GM18517 (cell line): Measurements from ENCODE around the gene ADCY2.

Experiments
- ATAC-seq: cut with Tn5 transposase; IDR thresholded peaks from one replicate; pipeline ENCODE4 v1.9.1; 2021; ENCODE audit warnings: mild to moderate bottlenecking, moderate library complexity; ENCODE audit not compliant: unreplicated experiment

Gene ADCY2

DNA sequence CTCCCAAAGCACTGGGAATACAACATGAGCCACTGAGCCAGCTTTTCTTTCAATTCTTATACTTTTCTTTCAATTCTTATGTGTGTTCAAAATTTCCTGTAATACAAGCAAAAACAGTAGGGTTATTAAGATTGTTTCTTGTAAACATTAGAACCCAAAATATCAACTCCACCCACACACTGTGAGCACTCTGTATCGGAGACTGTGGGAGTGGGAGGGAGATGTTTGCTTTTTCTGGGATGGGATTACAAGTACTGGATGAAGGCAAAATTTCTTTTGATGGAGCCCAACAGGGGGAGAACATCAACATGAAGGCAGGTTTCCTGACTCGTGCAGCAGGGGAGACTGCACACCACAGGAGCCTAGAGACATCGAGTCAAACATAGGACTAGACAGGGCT is 459.7 kb downstream of the ADCY2 start:
- no peak for ATAC-seq

DNA sequence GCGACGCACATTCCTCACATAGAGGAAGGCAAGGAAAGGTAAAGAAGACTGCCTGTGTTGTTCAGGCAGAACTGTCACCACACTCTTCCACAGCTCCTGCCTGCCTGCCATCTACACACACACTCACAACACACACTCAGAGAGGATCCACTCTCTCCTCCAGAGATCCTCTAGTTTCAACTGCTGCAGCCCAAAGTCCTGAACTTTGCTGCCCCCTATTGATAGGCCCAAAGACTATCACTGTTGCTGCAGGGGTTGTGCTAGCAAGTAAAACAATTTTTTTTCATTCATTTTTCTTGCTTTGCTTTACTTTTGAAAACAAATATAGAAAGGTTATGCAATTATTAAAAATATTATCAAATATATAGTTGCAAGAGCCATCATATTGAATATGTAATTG is 460.9 kb downstream of the ADCY2 start:
- ATAC-seq: no peak

GRCh38 chr5:7857361-7857760 is 461.4 kb downstream of the ADCY2 start:
- no peak for ATAC-seq

GRCh38 chr5:7857926-7858632 is 462.1 kb downstream of the ADCY2 start:
- no peak for ATAC-seq

DNA sequence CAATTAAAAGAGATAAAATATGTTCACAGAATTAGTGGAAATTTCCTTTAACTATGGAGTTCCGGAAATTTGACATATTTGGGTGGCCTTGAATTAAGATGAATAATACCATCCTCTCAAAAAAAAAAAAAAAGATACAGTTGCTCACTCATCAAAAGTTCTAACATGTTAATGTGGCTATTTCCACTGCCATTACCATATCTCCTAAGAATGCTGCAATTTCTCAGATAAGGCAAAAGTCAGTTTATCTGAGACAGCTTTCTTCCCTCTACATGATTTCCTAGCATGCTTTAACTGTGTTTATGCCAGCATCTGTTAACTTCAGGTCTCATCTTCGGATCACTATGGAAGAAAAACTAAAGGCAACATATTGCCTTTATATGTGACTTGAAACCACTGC is 470.3 kb downstream of the ADCY2 start:
- no peak for ATAC-seq

- no peak for ATAC-seq
These were observed 471.3 kb downstream of the ADCY2 start for GRCh38 chr5:7867260-7867659.

DNA sequence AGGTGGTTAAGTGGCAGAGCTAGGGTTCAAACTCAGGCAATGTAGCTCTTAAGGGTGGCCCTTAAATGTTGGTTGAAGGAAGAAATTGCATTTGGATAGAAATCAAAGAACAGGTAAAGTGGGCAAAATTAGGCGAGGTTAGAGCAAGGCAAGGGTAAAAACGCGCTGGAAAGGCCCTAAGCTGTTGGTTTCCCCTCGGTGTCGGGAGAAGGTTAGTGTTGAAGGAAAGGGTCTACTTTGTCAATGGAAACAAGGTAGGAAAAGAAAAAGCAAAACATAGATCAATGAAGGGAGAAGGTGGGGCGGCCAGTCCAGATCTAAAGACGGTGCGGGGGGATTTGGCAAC is 472.5 kb downstream of the ADCY2 start:
- ATAC-seq: no peak

- ATAC-seq: peak; percentile 93
These were observed 473.0 kb downstream of the ADCY2 start, which contains the start of the genes FASTKD3 and MTRR for GRCh38 chr5:7868773-7869473. TSS of gene FASTKD3 (minus strand) at chr5:7869031. CDS start at chr5:7868083, 948 bp downstream. TSS of gene MTRR (plus strand) at chr5:7869148. CDS start at chr5:7870795, 1,647 bp downstream.

- ATAC-seq: peak; percentile 34
These were observed 473.7 kb downstream of the ADCY2 start for GRCh38 chr5:7869474-7870136.

DNA sequence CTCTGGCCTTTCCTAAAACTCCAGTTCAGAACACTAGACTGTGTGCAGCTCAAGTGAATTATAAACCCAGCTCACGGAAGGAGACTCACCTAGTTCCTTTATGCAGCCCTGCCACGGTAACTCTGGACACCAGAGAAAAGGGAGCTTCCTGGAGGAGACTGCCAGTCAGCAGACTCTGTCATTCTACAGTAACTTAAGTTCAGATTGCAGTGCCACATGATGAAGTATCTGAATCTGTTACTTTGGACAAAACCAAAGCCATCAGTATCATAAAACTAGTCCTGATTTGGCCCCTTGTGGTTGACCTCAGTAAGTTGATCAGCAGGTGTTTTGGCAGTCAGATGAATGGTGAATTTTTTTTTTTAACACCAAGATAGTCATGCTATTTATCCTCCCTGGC is 475.7 kb downstream of the ADCY2 start:
- ATAC-seq: peak; percentile 37

DNA sequence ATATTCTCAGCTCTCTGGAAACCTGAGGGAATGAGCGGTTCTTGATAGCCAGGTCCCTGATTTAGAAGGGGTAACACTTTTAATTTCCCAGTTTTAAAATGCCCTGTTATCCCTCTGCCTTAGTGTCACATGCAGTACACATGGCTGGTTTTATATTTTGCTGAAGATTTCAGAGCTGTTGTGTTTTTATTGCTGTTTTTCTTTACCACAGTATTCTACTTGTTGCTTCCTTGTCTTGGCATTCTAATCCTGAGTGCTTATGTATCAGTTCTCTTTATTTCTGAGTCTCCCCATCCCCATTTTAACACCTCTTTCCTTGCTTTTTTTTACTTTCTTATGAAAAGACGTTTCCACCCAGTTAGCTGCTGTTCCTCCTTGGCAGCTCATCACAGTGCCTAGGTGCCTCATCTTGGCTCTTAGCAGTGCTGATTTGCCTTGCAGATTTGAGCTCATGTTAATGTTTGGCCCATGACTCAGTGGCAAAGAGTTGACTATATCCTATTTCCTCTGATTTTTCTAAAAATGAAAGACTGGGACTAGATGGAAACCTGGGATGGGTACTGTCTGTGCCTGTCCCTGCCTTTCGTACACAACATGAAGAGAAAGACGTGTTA is 476.7 kb downstream of the ADCY2 start:
- no peak for ATAC-seq

- no peak for ATAC-seq
These were observed 477.3 kb downstream of the ADCY2 start for GRCh38 chr5:7873216-7873615.

DNA sequence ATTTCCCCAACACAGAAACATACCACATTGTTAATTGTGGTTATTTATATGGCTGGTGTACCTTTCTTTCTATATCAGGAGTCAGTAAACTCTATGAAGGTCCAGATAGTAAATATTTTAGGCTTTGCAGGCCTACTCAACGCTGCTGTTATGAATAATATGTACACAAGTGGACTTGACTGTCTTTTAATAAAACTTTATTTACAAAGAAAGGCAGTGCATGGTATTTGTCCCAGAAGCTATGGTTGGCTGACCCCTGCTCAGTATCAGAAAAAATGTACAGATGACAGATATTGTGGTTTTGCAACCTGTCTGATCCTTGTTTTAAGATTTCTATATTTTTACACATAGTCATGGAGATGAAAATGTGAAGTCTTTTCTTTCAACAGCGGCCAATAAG is 478.7 kb downstream of the ADCY2 start:
- ATAC-seq: no peak

- ATAC-seq: no peak
These were observed 479.2 kb downstream of the ADCY2 start for GRCh38 chr5:7875151-7875550.

DNA sequence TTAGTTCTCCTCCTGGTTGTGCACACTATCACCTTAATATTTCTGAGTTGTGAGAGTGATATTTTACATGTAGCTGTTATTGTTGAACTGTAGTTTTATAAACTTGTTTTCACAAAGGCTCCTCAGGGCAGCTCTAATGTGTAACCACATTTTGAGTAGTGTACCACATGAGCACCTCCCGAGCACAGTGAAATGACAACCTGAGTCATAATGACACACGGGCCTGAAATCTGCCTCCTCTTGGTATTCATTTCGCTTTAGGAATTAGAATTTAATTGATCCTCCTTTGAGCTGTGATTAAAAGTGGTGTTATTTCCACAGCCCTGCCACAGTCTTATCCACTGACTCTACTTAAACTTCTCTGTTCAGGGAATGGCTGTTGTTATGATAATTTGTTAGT is 480.9 kb downstream of the ADCY2 start:
- ATAC-seq: no peak

GRCh38 chr5:7877851-7878250 is 481.9 kb downstream of the ADCY2 start:
- ATAC-seq: no peak

DNA sequence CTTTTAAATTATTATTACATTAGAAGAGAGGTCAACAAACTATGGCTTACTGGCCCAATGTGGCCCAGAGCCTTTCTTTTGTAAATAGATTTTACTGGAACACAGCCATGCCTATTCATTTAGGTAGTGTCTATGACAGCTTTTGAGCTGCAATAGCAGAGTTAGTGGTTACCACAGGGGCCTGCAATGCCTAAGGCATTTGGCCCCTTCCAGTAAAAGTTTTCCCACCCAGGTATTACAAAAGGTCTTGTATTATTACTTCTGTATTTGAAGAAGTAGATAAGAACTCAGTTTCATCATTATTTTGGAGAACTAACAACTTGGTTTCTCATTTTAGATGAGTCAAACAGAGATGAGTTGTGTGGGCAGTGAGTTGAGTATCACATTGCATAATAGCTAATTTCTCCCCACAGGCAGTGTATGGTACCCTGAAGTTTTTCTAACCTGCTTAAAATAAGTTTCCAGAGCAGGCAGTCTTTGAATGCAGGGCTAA is 482.5 kb downstream of the ADCY2 start:
- ATAC-seq: peak; percentile 99
